HG03469 (cell line): ENCODE results near the gene LAIR1.
"Not testable (repeated sequence)": the region's sequence is repeated elsewhere in the genome, so short reads cannot be mapped to it uniquely, and the experiment has no call there.

Experiments used
- ATAC-seq: cut with Tn5 transposase; IDR thresholded peaks from one replicate; pipeline ENCODE4 v1.9.1; 2021; ENCODE audit warnings: mild to moderate bottlenecking, moderate library complexity, moderate number of reproducible peaks; ENCODE audit not compliant: unreplicated experiment

The LAIR1 gene, protein sequence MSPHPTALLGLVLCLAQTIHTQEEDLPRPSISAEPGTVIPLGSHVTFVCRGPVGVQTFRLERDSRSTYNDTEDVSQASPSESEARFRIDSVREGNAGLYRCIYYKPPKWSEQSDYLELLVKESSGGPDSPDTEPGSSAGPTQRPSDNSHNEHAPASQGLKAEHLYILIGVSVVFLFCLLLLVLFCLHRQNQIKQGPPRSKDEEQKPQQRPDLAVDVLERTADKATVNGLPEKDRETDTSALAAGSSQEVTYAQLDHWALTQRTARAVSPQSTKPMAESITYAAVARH

DNA sequence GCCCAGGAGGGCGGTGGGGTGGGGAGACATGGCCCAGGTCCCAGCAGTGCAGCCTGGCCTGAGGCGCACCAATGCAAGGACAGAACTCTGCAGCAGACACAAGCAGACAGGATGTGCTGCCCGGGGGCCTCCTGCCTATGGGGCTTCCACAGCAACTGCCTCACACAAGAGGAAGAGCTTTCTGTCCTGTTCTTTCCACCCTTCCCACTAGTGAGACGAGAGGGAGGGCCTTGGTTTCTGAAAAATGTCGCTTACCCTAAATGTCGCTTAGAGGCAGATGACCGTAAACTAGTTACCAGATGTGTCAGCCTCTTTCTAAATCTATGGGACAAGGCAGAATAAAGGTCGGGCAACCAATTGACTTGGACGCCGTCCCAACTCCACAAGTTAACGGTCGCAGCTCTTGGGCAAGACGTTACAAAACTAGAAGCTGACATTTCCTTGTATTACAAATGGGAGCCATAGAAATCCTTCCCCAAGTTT, at the start of gene LAIR1:
LAIR1 (minus strand) TSS at position 157 of the 483 bp plus-strand sequence; CDS start at position 30, 127 bp downstream.
- ATAC-seq = no peak

DNA sequence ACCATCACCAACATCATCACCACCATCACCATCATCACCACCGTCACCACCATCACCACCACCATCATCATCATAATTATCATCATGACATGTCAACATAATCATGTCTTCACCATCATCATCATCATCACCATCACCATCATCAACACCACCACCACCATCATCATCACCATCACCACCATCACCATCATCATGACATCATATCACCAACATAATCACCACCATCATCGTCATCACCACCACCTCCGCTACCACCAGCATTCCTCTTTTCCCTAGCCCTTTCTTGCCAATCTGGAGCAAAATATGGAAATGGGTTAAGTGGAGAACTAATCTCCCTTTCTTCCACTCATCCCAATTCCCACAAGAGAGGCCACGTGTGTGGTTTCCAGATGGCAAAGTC, 49.4 kb upstream of the LAIR1 start:
- no peak for ATAC-seq

DNA sequence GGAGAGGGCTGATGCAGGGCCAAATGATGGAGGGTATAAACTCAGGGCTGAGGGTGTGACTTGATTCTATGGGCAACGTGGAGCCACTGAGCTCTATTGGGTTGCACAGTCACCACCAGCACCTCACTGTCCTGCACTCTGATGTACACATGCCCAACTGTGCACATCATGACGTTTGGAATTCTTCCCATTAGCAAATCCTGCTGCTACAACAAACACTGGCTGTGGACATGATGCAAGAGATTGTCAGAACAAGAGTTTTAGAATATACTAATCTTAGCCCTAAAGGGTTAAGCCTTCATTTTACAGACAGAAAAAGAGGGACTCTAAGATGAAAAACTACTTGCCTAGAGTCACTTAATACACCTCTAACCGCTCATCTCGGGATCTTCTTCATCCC, 48.1 kb upstream of the LAIR1 start:
- no peak for ATAC-seq

DNA sequence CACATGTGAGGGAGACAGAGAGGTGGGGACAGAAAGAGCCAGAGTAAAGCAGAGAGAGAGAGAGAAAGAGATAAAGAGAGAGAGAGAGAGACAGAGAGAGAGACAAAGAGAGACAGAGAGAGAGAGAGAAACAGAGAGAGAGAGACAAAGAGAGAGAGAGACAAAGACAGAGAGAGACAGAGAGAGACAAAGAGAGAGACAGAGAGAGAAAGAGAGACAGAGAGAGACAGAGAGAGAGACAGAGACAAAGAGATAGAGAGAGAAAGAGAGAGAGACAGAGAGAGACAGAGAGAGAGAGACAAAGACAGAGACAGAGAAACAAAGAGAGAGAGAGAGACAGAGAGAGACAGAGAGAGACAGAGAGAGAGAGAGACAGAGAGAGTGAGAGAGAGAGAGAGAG, 46.3 kb upstream of the LAIR1 start:
- ATAC-seq = no peak

DNA sequence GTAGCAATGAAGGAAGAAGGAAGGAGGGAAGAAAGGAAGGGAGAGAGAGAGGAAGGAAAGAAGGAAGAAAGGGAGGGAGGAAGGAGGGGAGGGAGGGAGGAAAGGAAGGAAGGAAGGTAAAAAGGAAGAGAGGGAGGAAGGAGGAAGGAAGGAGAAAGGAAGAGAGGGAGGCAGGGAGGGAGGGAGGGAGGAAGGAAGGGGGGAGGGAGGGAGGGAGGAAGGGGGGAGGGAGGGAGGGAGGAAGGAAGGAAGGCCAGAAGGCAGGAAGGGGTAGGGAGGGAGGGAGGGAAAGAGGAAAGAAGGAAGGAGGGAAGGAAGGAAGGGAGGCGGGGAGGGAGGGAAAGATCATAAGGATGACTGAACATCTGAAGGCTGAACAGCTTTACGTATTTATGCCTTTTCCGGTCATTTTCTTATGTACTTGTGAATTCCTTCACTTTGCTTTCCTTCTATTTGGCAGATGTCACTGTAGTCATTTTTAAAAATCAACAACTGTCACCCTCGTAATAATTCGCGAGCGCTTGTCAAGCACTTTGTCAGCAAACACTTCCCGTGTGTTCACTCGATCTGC, 43.8 kb upstream of the LAIR1 start:
- no peak for ATAC-seq

DNA sequence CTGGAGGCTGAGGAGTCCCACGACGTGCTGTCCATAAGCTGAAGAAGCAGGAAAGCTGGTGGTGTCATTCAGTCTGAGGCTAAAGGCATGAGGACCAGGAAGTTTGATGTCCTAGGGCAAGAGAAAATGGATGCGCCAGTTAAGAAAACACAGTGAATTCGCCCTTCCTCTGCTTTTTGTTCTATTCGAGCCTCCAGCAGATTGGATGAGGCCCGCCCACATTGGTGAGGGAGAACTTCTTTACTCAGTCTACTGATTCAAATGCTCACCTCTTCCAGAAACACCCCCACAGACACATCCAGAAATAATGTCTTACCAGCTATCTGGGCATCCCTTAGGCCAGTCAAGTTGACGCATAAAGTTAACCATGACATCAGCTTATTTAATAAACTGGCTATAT, 43.0 kb upstream of the LAIR1 start:
- no peak for ATAC-seq

DNA sequence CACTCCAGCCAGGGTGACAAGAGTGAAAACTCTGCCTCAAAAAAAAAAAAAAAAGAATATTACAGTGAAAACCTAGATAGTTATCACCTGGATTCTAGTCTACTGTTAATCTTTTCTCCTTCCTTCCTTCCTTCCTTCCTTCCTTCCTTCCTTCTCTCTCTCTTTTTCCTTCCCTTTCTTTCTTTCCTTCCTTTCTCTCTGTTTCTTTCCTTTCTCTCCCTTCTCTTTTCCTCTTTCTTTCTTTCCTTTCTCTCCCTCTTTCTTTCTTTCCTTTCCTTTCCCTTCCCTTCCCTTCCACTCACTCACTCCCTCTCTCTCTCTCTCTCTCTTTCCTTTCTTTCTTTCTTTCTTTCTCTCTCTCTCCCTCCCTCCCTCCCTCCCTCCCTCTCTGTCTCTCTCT, 40.9 kb upstream of the LAIR1 start:
- no peak for ATAC-seq

DNA sequence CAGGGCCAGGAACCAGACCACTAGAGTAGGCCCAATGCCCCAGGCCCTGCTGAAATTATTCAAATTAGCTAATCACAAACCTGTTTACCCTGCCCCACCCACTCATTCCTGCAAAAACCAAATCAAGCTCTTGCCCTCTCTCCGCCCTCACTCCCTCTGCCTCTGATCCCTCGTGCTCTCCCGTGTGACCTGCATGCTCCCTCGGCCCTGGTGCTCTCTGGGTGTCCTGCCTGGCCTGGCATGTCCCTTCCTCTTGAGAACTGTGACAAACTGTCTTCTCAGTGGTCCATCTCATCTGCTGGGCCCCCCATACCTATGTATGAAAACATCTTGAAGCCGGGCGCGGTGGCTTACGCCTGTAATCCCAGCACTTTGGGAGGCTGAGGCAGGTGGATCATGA, 38.3 kb upstream of the LAIR1 start:
- ATAC-seq = no peak

DNA sequence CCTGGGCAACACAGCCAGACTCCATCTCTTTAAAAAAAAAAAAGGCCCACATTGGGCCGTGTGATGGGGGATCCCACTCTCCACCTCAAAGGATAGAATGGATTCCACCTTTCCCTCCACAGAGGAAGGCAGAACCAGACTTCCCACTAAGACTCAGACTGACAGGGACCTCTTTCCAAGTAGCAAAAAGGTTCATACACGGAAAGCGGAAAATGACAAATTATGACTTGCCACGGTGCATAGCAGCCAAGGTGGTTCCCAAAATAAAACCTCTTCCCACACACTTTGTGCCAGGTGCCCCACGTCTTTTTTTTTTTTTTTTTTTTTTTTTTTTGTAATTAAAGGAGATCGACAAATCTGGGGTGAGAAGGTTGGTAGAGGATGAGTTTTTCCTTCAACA, 36.2 kb upstream of the LAIR1 start:
- ATAC-seq = no peak

DNA sequence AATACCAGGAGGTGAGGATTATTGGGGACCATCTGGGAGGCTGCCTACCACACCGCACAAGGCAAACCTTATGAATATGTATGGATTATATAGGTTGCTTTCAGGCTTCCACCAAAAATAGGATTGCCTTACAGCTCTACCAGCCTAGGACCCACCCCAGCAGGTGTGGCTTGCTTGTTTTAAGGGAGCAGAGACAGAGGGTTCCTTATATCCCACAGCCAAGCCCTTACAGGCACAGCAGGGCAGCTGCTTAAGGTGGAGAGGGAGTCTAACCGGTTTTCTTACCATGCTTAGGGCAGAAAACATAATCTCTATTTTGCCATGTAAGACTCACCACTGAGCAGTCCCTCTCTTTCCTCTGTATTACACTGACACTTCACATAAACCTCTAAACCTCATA, 34.5 kb upstream of the LAIR1 start:
- ATAC-seq = no peak

DNA sequence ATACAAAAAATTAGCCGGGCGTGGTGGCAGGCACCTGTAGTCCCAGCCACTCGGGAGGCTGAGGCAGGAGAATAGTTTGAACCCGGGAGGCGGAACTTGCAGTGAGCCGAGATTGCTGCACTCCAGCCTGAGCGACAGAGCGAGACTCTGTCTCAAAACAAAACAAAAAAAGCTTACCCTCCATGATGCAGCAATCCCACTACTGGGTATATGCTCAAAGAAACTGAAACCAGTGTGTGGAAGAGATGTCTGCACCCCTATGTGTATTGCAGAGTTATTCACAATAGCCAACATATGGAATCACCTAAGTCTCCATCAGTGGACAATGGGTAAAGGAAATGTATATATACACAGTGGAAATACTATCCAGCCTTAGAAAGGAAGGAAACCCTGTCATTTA, 31.0 kb upstream of the LAIR1 start:
- no peak for ATAC-seq

DNA sequence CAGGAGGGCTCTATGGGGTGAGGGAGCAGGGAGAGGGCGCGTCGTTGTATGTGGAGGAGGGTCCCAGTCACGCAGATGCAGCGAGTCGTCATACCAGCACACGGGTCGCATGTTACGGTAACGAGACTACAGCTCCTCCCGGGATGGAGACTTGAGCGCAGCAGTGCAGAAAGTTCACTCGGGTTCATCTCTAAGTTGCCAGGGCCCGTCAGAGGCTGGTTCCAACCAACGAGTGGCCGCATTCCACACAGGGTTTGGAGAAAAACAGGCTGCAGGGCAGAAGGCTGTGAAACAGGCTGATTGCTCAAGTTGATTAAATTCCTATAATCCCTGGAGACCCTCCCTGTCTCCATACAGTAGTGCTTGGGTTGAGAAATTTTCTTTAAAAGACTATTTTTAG, 28.6 kb upstream of the LAIR1 start:
- no peak for ATAC-seq

DNA sequence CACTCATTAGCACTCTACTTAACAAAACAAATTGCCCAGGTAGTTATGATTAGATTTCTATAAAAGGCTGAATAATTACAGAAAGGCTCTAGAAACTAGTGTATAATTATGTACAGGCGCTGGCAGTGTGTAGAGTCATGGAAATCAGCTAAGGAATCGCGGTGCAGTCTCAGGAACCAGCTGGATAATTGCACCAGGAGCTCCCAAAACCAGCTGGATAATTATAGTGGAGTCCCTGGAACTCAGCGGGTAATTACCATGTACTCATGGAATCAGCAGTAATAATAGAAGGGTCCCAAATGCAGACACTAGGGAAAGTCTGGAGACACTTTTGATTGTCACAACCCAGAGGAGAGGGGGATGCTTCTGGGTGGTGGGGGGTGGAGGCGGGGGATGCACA, 27.4 kb upstream of the LAIR1 start:
- no peak for ATAC-seq

DNA sequence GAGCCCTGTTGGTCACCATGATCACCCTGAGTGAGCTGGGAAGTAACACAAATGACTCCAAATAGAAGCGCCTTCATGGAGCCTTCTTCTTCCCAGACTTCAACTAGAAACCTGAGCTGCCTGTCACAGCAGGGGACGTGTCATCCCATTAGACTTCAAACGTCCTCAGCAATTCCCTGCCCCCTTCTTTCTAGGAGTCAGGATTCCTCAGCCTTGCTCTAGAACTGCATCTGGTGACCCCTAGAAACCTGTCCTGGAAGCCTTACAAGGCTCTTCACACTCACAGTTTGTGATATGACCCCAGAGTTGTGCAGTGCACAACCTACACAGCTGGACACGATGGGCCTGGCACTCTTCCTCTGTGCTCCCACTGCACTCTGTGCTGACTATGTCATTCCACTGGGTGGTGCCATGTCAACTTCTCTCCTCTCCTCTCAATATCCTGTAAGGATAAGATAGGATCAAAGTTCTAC, 26.9 kb upstream of the LAIR1 start:
- ATAC-seq = no peak

DNA sequence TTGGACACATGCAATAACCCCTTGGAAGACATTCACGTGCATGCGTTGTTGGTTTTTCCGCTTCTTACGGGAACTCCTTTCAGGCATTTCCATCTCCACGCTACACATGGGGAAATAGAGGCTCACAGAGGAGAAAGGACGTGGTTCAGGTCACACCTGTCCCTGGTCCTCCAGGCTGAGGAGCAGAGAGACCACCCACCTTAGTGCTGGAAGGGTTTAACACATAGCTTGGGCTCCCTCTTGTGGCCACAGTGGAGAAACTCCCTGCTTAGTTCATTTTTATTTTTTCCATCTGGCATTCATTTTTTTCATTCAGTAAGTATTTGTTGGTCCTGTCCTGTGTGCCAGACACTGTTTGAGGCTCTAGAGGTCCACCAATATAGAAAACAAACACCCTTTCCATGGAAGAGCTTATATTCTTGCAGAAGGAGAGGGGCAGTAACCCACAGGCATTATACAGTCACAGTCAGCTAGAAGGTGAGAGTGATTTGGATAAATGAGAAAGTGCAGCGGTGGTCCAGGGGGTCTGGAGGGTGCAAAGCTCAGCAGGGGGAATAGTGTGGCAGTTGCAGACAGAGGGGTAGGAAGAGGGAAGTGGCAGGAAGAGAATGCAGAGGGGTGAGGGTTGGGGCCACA, 26.3 kb upstream of the LAIR1 start:
- ATAC-seq = no peak

DNA sequence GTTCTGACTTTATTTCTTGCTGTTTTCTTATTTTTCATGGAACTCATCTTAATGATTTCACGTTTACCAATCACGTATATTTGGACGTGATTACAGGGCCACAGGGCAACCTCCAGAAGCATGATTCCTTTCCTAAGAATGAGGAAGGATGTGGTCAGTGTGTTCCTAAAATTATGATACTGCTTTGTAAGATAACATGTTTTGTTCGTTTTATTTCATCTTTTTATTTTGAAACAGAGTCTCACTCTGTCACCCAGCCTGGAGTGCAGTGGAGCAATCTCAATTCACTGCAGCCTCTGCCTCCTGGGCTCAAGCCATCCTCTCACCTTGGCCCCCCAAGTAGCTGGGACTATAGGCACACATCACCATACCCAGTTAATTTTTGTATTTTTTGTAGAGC, 24.8 kb upstream of the LAIR1 start:
- ATAC-seq = no peak

DNA sequence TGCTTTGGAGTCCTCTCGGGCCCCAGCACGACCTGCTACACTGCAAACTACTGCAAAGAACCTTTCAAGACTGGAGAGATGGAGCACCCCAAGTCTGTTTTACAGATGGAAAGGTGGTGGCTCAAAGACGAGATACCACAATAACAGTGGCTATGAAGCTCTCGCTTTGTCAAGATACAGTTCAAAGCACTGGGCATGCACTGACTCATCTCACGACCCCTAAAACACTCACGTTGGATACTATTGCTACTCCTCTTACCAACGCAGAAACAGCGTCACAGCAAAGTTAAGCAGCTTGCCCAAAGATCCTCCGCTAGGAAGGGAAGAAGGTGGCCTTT, 24.0 kb upstream of the LAIR1 start:
- ATAC-seq = no peak

DNA sequence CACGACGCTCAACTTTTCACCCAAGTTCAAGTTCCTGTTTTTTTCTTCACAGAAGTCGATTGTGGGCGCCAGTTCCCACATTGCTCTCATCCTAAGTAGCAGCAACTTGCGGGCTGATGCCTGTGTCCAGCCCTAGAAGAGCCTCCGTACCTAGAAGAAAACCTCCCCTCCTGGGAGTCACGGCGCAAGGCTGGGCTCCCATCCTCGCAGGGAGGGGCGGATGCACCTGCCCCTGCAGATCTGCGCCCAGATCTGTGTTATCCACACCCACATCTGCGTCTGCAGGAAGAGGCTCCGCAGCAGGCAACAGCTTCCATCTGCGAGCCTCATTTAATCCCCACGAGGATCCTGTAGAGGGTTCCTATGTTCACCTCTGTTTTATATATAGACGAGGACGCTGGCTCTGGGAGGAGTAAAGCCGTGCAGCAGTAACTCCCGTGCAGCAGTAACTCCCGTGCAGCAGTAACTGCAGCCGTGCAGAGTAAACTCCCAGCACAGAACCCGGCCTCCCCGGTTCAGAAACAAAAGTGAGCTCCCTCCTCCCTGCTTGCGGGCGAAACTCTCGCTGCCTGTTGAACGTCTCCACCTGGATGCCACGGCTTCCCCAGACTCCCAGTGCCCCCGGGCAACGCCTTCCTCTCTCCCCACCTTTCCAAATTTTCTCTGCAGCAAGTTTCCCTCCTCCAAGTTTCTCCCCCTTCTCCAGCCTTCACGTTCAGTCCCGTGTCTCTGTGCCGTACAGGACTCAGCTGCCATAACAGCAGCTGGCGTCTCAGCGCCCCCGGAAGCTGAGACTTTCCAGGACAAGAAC, 23.5 kb upstream of the LAIR1 start:
- ATAC-seq = no peak

DNA sequence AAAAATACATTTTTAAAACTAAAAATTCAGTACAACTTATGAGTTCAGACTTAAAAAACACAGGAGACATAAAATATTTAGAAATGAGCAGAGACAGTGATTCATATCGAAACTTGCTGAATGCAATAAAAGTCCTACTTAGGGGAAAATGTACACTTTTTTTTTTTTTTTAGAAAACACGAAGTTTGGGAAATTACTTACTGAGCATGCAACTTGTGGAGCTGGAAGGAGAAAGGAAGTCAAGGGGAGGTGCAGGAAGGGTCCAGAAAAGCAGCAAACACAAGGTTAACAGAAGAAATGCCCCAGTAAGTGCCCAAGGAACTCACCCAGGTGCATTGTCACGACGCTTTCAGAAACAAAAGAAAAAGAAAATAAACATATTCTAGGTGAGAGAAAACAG, 18.6 kb upstream of the LAIR1 start:
- ATAC-seq = no peak

DNA sequence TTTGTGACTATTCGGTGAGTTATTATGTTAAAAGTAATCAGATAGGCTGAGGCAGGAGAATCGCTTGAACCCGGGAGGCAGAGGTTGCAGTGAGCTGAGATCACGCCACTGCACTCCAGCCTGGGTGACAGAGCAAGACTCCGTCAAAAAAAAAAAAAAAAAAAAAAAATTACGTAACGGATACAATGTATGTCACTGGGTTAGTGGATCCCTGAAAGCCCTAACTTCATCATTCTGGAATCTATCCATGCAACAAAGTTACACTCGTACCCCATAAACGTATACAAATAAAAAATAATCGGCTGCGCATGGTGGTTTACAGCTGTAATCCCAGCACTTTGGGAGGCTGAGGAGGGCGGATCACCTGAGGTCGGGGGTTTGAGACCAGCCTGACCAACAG, 17.3 kb upstream of the LAIR1 start:
- not testable (repeated sequence) for ATAC-seq

DNA sequence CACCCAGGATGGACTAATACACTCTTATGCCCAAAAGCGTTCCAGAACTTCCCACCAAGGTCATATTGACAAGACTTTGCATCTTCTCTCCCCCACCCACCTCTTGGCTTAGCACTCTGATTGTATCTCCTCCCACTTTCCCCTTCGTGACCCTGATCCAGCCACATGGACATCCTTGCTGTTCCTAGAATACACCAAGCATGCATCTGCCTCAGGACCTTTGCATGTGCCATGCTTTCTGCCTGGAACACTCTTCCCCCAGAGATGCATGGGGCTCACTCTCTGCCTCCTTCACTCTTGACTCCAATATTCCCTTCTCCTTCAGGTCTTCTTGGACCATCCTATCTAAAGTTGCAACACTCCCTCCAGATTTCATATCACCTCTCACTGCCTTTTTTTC, 16.2 kb upstream of the LAIR1 start:
- no peak for ATAC-seq
